HEK293 (cell line): ENCODE measurements around the gene CNTNAP4.

Experiments used
- CTCF ChIA-PET: fragments of 350-600 bp; formaldehyde crosslinking; extraction: SDS; loops from one replicate; lab custom pipeline; 2021; ENCODE audit warnings: antibody characterized with exemption; lab: Yijun Ruan, JAX
- POLR2A ChIA-PET: fragments of 300-600 bp; formaldehyde crosslinking; extraction: SDS; loops from one replicate; lab custom pipeline; 2020; ENCODE audit warnings: antibody characterized with exemption, inconsistent platforms; lab: Yijun Ruan, JAX
- H3K27ac ChIP-seq: fragments of 200-500 bp; sonication (Bioruptor generic); 2 replicates; pipeline ENCODE4 v1.5.1; 2014; ENCODE audit warnings: low read depth, low read length, control low read depth, inconsistent platforms; ENCODE audit errors: extremely low read depth
- H3K36me3 ChIP-seq, 2 experiments: fragments of 200-500 bp in 1 of 2; sonication (Bioruptor generic) in 1 of 2; 1 replicate in 1 of 2; 2 replicates in 1 of 2; pipeline ENCODE4 v1.5.1; 2014 to 2017; ENCODE audit warnings: inconsistent platforms in 2 of 2, low read length in 2 of 2; ENCODE audit not compliant: control insufficient read depth in 2 of 2, insufficient read depth in 1 of 2
- H3K4me1 ChIP-seq: fragments of 200-500 bp; sonication (Bioruptor generic); 2 replicates; pipeline ENCODE4 v1.5.1; 2014; ENCODE audit warnings: mild to moderate bottlenecking, low read length, inconsistent platforms; ENCODE audit not compliant: control insufficient read depth, insufficient read depth
- H3K4me3 ChIP-seq: 2 replicates; pipeline ENCODE4 v1.5.1; 2011; ENCODE audit warnings: low read depth, mild to moderate bottlenecking, control low read depth, low read length, moderate library complexity
- H3K9me3 ChIP-seq: fragments of 200-500 bp; sonication (Bioruptor generic); 2 replicates; pipeline ENCODE4 v1.5.1; 2014; ENCODE audit warnings: low read depth, low read length, inconsistent platforms; ENCODE audit not compliant: control insufficient read depth, insufficient read depth
- HOXA7 ChIP-seq: sonication (generic); formaldehyde crosslinking; IDR thresholded peaks from 2 replicates; pipeline ENCODE4 v1.8.1; 2022; ENCODE audit warnings: missing genetic modification reagents, borderline replicate concordance
- KLF10 ChIP-seq: fragments of 450-650 bp; IDR thresholded peaks from 2 replicates; pipeline ENCODE4 v1.5.1; 2018; ENCODE audit warnings: missing biosample characterization, mild to moderate bottlenecking, missing genetic modification characterization
- KLF16 ChIP-seq: fragments of 450-650 bp; formaldehyde crosslinking; IDR thresholded peaks from 2 replicates; pipeline ENCODE4 v1.5.1; 2017; ENCODE audit warnings: missing biosample characterization, missing genetic modification characterization
- PRDM4 ChIP-seq: fragments of 450-650 bp; formaldehyde crosslinking; IDR thresholded peaks from 2 replicates; pipeline ENCODE4 v1.5.1; 2017; ENCODE audit warnings: missing biosample characterization, missing genetic modification characterization
- REPIN1 ChIP-seq: fragments of 450-650 bp; formaldehyde crosslinking; IDR thresholded peaks from 2 replicates; pipeline ENCODE4 v1.5.1; 2017; ENCODE audit warnings: missing biosample characterization, missing genetic modification characterization, low read depth
- SETDB1 ChIP-seq: IDR thresholded peaks from one replicate; pipeline ENCODE4 v1.6.1; 2017; ENCODE audit warnings: mild to moderate bottlenecking, low read length, moderate library complexity, mixed read lengths; ENCODE audit not compliant: insufficient read length
- ZNF114 ChIP-seq: fragments of 450-650 bp; formaldehyde crosslinking; IDR thresholded peaks from 2 replicates; pipeline ENCODE4 v1.5.0; 2017; ENCODE audit warnings: missing biosample characterization, missing genetic modification characterization
- ZNF138 ChIP-seq: fragments of 450-650 bp; formaldehyde crosslinking; IDR thresholded peaks from 2 replicates; pipeline ENCODE4 v1.5.1; 2016; ENCODE audit warnings: missing biosample characterization, missing genetic modification characterization, borderline replicate concordance
- ZNF2 ChIP-seq: fragments of 450-650 bp; formaldehyde crosslinking; IDR thresholded peaks from 2 replicates; pipeline ENCODE4 v1.5.1; 2016; ENCODE audit warnings: missing biosample characterization, missing genetic modification characterization
- ZNF302 ChIP-seq: fragments of 450-650 bp; formaldehyde crosslinking; IDR thresholded peaks from 2 replicates; pipeline ENCODE4 v1.5.1; 2016; ENCODE audit warnings: missing biosample characterization, missing genetic modification characterization, low read depth
- ZNF404 ChIP-seq: fragments of 450-650 bp; formaldehyde crosslinking; IDR thresholded peaks from 2 replicates; pipeline ENCODE4 v1.5.1; 2017; ENCODE audit warnings: missing biosample characterization, missing genetic modification characterization
- ZNF621 ChIP-seq: fragments of 450-650 bp; formaldehyde crosslinking; IDR thresholded peaks from 2 replicates; pipeline ENCODE4 v1.5.1; 2017; ENCODE audit warnings: missing biosample characterization, missing genetic modification characterization
- ZNF768 ChIP-seq: fragments of 450-650 bp; formaldehyde crosslinking; IDR thresholded peaks from 2 replicates; pipeline ENCODE4 v1.5.1; 2018; ENCODE audit warnings: missing biosample characterization, mild to moderate bottlenecking, missing genetic modification characterization
- ZNF837 ChIP-seq: fragments of 450-650 bp; formaldehyde crosslinking; IDR thresholded peaks from 2 replicates; pipeline ENCODE4 v1.5.1; 2016; ENCODE audit warnings: missing biosample characterization, missing genetic modification characterization
- ZXDB ChIP-seq: fragments of 450-650 bp; formaldehyde crosslinking; IDR thresholded peaks from 2 replicates; pipeline ENCODE4 v1.5.1; 2016; ENCODE audit warnings: missing biosample characterization, missing genetic modification characterization
- TF ChIP-seq, protein P1 (sequence below): fragments of 450-650 bp; IDR thresholded peaks from 2 replicates; pipeline ENCODE4 v1.5.1; 2018; ENCODE audit warnings: missing biosample characterization, mild to moderate bottlenecking, missing genetic modification characterization
- TF ChIP-seq, protein P2 (sequence below): fragments of 450-650 bp; formaldehyde crosslinking; IDR thresholded peaks from 2 replicates; pipeline ENCODE4 v1.5.1; 2016; ENCODE audit warnings: missing biosample characterization, missing genetic modification characterization
- TF ChIP-seq, protein P3 (sequence below): fragments of 450-650 bp; formaldehyde crosslinking; IDR thresholded peaks from 2 replicates; pipeline ENCODE4 v1.5.1; 2016; ENCODE audit warnings: missing biosample characterization, missing genetic modification characterization

The CNTNAP4 gene

DNA sequence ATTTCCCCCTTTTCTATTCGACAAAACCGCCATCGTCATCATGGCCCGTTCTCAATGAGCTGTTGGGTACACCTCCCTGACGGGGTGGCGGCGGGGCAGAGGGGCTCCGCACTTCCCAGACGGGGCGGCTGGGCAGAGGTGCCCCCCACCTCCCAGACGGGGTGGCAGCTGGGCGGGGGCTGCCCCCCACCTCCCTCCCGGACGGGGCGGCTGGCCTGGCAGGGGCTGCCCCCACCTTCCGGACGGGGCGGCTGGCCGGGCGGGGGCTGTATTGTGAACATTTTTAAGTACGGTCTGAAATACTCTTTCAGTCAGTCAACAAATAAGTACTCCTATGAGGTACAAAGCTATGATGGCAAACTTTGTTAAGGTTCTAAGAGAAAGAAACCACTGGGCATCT, 222.8 kb downstream of the CNTNAP4 start:
- H3K4me1 ChIP-seq: no peaks in the 10 kb centered on the region
- no peaks in the 10 kb centered on the region for H3K9me3 ChIP-seq
- ChIA-PET POLR2A (no interaction called here), CTCF (no interaction called here)
- H3K27ac ChIP-seq: no peak overlapping the region
- no peaks in the 10 kb centered on the region for H3K36me3 ChIP-seq
- no peak overlapping the region for H3K4me3 ChIP-seq
- TF ChIP-seq KLF16 (tag by site-specific recombination) (no peak), REPIN1 (tag by site-specific recombination) (no peak), ZXDB (tag by site-specific recombination) (no peak), ZNF302 (no peak), ZNF2 (tag by site-specific recombination) (no peak)
- TF ChIP-seq, protein P1, sequence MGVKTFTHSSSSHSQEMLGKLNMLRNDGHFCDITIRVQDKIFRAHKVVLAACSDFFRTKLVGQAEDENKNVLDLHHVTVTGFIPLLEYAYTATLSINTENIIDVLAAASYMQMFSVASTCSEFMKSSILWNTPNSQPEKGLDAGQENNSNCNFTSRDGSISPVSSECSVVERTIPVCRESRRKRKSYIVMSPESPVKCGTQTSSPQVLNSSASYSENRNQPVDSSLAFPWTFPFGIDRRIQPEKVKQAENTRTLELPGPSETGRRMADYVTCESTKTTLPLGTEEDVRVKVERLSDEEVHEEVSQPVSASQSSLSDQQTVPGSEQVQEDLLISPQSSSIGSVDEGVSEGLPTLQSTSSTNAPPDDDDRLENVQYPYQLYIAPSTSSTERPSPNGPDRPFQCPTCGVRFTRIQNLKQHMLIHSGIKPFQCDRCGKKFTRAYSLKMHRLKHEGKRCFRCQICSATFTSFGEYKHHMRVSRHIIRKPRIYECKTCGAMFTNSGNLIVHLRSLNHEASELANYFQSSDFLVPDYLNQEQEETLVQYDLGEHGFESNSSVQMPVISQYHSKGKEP: no peak
- TF ChIP-seq, protein P2, sequence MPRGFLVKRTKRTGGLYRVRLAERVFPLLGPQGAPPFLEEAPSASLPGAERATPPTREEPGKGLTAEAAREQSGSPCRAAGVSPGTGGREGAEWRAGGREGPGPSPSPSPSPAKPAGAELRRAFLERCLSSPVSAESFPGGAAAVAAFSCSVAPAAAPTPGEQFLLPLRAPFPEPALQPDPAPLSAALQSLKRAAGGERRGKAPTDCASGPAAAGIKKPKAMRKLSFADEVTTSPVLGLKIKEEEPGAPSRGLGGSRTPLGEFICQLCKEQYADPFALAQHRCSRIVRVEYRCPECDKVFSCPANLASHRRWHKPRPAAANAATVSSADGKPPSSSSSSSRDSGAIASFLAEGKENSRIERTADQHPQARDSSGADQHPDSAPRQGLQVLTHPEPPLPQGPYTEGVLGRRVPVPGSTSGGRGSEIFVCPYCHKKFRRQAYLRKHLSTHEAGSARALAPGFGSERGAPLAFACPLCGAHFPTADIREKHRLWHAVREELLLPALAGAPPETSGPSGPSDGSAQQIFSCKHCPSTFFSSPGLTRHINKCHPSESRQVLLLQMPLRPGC (tag by site-specific recombination): no peak

- H3K4me1 ChIP-seq: no peaks in the 10 kb centered on the region
- TF ChIP-seq ZXDB (tag by site-specific recombination): no peak
- TF ChIP-seq ZNF768 (tag by site-specific recombination): no peak
- TF ChIP-seq ZNF837: no peak
- TF ChIP-seq HOXA7 (CRISPR knock-in tag): no peak
- TF ChIP-seq PRDM4 (tag by site-specific recombination): no peak
- no peak for TF ChIP-seq SETDB1
- TF ChIP-seq ZNF138 (tag by site-specific recombination): no peak
- TF ChIP-seq, protein P3, sequence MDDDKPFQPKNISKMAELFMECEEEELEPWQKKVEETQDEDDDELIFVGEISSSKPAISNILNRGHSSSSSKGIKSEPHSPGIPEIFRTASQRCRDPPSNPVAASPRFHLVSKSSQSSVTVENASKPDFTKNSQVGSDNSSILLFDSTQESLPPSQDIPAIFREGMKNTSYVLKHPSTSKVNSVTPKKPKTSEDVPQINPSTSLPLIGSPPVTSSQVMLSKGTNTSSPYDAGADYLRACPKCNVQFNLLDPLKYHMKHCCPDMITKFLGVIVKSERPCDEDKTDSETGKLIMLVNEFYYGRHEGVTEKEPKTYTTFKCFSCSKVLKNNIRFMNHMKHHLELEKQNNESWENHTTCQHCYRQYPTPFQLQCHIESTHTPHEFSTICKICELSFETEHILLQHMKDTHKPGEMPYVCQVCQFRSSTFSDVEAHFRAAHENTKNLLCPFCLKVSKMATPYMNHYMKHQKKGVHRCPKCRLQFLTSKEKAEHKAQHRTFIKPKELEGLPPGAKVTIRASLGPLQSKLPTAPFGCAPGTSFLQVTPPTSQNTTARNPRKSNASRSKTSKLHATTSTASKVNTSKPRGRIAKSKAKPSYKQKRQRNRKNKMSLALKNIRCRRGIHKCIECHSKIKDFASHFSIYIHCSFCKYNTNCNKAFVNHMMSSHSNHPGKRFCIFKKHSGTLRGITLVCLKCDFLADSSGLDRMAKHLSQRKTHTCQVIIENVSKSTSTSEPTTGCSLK (tag by site-specific recombination): no peak
- no peak for TF ChIP-seq KLF10 (tag by site-specific recombination)
- no peak for TF ChIP-seq ZNF621 (tag by site-specific recombination)
- TF ChIP-seq ZNF404 (tag by site-specific recombination): no peak
- TF ChIP-seq ZNF114 (tag by site-specific recombination): no peak
- no peaks in the 10 kb centered on the region for H3K9me3 ChIP-seq
- no peak overlapping the region for H3K27ac ChIP-seq
- H3K36me3 ChIP-seq: no peaks in the 10 kb centered on the region
- H3K4me3 ChIP-seq: no peak overlapping the region
- ChIA-PET CTCF (no interaction called here), POLR2A (no interaction called here)
These were observed 224.9 kb downstream of the CNTNAP4 start for GRCh38 chr16:76502063-76502462.
